ENCODE data around the gene PROM1.

GRCh38 chr4:15976456-15977447 lies 107.1 kb downstream of the PROM1 start:
- TF ChIP-seq NFRKB (IDR thresholded peaks at IDR 0.05), result no peak
- TF ChIP-seq HDGF (IDR thresholded peaks at IDR 0.05; ENCODE audit: borderline replicate concordance), result no peak
- no peak for TF ChIP-seq FOXM1 (IDR thresholded peaks at IDR 0.05; ENCODE audit: borderline replicate concordance)
- no peak for TF ChIP-seq FOXK2 (IDR thresholded peaks at IDR 0.05)
- TF ChIP-seq PKNOX1 (IDR thresholded peaks at IDR 0.05), result no peak
- no peak for TF ChIP-seq L3MBTL2 (conservative IDR thresholded peaks at IDR 0.05)
- no peak for TF ChIP-seq ZNF384 (IDR thresholded peaks at IDR 0.05)
- no peak for TF ChIP-seq SUZ12 (IDR thresholded peaks at IDR 0.05)
- TF ChIP-seq FOXA1 (IDR thresholded peaks at IDR 0.05), result no peak
- TF ChIP-seq ELF4 (IDR thresholded peaks at IDR 0.05), result no peak
- TF ChIP-seq TARDBP (IDR thresholded peaks at IDR 0.05), result no peak
- TF ChIP-seq SP1 (IDR thresholded peaks at IDR 0.05), result no peak
- TF ChIP-seq LEF1 (IDR thresholded peaks at IDR 0.05; ENCODE audit: borderline replicate concordance), result no peak
